GM20000 (cell line): Measurements from ENCODE around the gene HAUS7.

Source experiments
- DNase-seq: peaks from one replicate; pipeline ENCODE4 v3.0.0; 2012; ENCODE audit warnings: low spot score
- CTCF ChIP-seq: IDR thresholded peaks from 2 replicates; pipeline ENCODE4 v1.5.1; 2012; ENCODE audit warnings: mild to moderate bottlenecking, control low read depth; ENCODE audit errors: extremely low read depth, missing control alignments

HAUS7 gene

GRCh38 chrX:153477364-153477857, 7.0 kb upstream of the HAUS7 start:
- no peak for TF ChIP-seq CTCF
- DNase-seq: no peak

GRCh38 chrX:153476666-153477363, 6.4 kb upstream of the HAUS7 start:
- no peak for TF ChIP-seq CTCF
- DNase-seq: no peak

GRCh38 chrX:153475751-153476281, 5.4 kb upstream of the HAUS7 start:
- no peak for DNase-seq
- TF ChIP-seq CTCF: no peak

- no peak for TF ChIP-seq CTCF
- DNase-seq: no peak
Observed at GRCh38 chrX:153475271-153475670, 4.9 kb upstream of the HAUS7 start.

- no peak for DNase-seq
- no peak for TF ChIP-seq CTCF
Observed at GRCh38 chrX:153474718-153475117, 4.3 kb upstream of the HAUS7 start.

- no peak for TF ChIP-seq CTCF
- no peak for DNase-seq
Observed at GRCh38 chrX:153474266-153474665, 3.9 kb upstream of the HAUS7 start.

GRCh38 chrX:153473126-153473525, 2.8 kb upstream of the HAUS7 start:
- TF ChIP-seq CTCF: no peak
- DNase-seq: no peak
